T follicular helper cell (primary cell): ENCODE results near the gene LDB1.

Source experiments
- DNase-seq: peaks from one replicate; pipeline ENCODE4 v3.0.0-alpha.2; 2020; ENCODE audit warnings: low read depth

The LDB1 gene

DNA sequence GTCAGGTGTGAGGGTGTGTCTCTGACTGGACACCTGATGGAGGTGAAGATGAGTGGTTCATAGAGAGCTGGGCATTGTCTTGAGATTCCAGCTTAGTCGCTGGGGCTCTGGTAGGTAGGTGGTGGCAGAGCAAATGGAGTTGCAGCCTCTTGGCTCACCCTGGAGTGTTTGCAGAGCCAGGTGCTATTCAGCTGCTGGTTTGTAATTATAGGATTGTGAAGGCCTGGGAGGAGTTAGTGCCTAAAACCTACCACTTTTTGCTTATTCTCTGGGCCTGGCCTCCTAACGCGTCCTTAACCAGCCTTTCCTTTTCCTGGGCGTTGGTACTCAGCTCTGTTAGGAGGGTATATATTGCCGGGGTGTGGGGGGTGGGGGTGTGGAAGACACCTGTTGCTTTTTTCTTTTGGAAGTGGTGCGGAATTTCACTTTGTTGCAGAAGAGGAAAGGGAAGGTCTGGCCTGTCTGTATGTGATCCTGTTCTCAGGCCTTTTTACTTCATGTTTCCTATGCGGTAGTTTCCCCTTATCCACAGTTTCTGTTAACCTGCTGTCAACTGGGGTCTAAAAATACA lies 15.9 kb upstream of the LDB1 start:
- DNase-seq = no peak

GRCh38 chr10:102134416-102134815 lies 14.2 kb upstream of the LDB1 start:
- DNase-seq = no peak

DNA sequence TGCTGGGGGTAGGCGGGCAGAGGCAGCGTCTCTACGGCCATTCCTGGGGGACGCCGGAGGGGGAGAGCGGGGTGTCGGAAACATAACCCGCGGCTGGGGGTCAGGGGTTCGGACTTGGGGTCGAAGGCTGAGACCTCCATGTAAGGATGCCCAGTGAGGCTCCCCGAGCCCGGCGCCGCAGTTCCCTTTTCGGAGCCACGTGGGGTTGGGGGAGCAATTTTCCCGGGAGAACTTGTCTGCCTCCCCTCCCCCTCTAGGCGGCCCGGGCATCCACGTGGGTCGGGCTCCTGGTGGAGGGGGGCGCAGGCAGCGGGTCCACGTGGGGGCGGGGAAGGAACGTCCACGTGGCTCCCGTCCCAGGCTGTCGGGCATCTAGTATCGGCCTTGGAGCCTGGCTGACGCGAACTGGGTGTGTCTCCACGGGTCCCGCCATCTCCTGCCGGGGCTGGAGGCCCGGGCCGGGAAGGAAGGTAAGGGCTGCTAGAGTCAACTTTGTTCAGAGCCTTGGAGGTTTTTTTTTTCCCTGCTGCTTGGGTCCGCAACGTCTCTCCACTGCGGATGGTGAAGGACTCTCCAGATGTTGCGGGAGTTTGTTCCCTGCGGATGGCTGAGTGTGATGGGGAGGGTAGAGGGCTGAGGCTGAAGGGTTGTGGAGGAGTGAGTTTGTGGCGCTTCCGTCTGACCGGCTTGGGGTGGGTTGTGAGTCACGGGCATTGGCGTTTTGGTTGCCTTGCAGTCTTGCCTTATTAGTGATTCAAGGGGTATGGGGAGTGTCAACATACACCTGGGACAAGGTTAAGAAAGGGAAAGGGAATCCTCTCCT lies 13.4 kb upstream of the LDB1 start:
- DNase-seq = no peak

- peak; percentile 97 for DNase-seq
Observed at GRCh38 chr10:102132563-102133372, 12.6 kb upstream of the LDB1 start, which contains the start of gene PPRC1. Gene PPRC1, plus strand, starts transcription at chr10:102133040. Its CDS starts 29 bp downstream, at chr10:102133069.

DNA sequence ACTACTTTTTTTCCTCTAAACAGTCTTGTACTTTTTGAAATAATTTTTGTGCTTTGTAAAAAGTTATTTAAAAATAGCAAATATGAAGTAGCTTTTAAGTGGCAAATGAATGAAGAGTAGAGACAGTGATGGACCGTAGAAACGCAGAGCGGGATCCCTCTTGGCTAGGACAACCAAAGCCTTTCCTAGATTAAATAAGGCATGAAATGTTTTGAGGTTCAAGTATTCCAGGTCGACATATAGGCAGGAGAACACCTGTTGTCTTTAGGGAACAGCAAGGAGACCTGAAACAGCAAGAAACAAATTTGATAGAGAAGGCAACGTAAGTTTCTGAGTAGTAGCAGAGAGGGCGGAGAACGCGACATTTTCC lies 12.0 kb upstream of the LDB1 start:
- DNase-seq = no peak

DNA sequence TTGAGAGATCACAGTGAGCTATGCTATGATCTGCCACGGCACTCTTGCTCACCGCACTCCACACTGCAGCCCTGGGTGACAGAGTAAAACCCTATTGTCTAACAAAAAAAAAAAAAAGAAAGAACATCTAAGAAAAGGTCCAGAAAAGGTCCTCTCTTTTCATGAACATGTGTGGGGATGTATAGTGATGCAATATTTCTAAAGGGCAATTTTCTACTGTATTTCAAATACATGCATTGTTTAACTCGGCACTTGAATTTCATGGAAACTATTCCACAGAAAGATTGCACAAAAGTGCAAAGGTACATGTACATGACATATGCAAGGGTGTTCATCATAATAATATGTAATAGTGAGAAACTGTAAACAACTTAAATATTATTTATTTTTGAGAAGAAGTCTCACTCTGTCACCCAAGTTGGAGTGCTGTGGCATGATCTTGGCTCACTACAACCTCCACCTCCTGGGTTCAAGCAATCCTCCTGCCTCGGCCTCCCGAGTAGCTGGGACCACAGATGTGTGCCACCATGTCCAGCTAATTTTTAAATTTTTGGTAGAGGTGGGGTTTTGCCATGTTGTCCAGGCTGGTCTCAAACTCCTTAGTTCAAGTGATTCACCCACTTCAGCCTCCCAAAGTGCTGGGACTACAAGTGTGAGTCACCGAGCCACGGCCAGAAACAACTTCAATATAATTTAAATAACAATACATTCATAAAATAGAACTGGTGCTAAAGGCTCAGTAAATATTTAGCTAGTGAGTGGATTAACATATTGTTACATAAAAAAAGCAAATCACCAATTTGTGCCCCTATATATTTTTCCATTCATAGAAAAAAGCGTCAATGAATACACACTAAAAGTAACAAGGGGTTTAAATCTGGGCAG lies 11.4 kb upstream of the LDB1 start:
- no peak for DNase-seq

DNA sequence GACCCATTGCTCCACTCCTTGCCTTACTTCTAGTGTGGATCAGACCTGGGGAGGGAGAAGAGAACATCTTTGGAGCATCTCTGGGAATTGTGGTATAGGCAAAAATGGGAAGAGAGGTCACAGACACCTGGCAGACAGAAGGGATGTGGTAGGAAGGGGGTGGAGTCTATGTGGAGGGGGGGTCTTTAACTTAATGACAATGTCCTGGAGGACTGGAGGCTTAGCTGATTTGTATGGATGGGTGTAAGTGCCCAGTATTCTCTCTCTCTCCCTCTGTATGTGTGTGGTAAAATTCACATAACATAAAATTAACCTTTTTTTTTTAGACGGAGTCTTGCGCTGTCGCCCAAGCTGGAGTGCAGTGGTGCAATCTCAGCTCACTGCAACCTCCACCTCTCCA lies 3.1 kb upstream of the LDB1 start:
- DNase-seq = no peak

- no peak for DNase-seq
Observed at GRCh38 chr10:102122450-102122849, 2.3 kb upstream of the LDB1 start.

DNA sequence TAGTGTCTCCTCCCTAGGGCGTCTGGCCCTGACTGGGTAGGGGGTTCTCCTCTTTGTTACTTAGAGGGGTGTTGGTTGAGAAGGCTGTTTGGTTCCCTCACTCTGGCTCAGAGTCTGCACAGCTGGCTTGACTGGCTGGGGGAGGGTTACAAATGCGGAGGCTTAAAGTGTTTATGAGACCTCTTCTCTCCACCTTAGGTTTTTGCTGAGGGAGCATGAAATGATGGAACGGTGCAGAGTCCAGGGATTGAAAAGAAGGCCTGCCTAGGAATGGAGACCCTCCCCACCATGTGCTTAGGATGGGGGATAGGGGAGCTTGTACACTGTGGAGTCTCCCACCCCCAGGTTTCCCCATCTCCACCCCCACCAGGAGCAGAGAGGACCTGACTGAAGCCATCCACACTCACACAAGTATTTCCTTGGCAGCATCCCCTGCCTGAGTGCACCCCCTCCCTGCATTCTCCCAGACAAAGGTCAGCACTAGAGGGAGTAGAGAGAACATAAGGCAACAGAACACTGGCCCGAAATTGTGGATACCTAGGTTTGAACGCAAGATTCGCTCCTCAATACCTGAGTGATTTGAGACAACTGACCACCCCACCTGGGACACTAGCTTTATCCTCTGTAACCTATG lies 1.7 kb upstream of the LDB1 start:
- no peak for DNase-seq

DNA sequence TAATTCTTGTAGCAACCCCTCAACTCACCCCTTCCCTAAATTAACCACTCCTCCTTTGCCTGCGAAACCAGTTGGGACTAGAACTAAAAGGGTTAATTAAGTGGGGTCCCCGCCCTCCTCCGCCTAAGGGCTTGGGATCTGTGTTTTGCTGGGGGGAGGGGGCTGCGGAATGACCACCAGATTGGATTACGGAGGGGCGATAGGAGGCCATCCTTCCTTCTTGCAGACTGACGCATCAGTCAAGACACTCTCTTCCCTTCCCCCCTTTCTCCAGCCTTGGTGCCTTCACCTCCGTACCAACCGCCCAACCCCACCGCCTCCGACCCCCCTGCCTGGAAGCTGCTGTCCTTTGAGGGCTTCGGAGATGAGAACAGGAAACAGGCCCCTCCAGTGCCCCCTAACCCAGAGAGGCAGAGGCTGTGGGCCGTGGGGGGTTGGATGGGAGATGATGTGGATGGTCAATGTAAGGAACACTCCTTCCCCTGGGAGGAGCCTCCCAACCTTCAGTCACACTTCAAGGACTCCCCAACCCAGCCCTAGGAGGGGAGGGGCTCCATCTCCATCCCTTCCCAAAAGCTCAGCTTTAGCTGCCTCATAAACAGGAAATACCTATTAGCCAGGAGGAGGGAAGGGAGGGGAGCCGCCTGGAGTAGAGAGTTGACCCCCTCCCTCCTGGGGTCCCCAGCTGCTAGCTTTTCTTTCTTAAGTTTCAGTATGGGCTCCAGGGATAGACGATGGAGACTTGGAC lies 997 bp upstream of the LDB1 start:
- no peak for DNase-seq

DNA sequence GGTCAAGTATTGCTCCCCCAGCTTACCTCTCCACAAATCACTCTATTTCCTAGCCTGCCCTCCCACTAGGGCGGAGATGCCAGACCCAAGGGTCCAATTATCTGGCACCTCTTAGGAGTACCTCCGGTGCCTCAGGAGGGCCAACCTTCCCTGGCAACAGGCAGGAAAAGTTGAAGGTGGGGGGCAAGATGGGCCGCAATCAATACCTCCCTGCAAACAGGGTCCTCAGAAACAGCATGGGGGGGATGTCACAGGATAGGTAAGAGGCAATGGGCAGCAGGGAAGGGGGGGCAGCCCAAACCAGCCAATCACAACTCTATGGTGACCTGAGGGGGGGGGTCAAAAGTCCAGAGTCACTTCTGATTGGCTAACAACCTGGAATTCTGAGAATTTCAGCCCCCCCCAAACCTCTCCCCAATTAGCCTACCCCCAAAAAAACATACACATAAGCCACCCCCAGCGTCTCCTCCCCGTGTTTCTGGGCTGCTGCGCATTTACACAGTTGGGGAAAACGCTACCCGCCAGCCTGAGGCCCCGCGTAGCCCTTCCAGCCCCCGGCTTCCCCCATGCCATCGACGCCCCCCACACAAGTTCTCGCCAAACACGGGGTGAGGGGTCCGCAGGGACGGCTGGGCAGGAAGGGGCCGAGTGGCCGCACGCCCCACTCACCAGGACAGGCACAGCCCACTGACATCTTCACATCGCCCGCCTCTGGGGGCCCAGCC lies 589 bp downstream of the LDB1 start:
- DNase-seq = no peak

DNA sequence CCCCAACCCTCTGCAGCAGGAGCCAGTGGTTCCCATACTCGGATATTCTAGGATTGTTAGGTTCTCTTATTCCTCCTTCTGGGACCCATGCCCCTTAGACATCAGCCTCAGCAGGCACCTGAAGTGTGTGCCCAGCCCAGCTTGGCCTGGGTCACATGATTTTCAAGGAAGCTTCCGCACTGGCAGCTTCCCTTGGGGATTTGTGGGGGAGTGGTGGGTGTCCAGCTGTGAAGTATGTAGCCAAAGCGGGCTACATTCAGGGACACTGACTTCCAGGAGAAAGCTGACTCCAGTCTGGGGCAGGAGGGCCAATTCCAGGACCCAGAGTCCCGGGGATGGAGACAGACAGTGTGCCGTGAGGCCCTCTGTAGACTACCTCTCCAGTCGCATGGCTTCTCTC lies 1.3 kb downstream of the LDB1 start:
- no peak for DNase-seq

DNA sequence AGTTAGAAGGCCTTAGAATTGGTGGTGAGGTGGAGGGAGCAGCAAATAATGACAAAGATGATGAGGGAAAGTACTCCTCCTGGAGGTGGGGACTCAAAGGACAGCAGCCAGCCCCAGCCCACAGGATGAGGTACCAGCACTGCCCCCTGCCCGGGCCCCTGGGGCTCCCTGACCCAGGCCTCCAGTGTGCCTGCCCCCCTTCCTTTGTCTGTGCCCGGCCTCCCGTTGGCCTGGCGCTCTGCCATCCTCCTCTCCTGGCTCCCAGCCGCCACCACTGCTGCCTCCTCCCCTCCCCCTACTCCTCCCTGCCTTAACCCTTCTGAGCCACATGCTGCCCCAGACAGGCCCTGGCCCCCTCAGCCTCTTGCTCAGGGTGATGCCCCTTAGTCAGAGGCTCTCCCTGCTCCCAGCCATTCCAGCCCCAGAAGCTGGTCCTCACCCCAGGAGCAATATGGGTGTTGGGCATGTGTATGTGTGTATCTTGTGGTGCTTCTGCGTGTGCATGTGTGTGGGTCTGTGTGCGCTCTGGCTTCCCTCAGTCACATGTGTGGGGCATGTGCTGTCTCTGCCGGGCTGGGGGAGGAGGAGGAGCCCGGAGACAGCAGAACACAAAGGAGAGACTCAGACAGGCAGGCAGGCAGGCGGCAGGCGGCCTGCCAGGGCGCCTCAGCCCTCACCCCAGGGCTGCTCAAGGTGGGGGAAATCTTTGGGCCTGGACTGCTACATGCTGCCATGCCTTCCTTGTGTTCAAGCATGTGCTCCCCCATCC lies 2.6 kb downstream of the LDB1 start:
- peak; percentile 61 for DNase-seq

DNA sequence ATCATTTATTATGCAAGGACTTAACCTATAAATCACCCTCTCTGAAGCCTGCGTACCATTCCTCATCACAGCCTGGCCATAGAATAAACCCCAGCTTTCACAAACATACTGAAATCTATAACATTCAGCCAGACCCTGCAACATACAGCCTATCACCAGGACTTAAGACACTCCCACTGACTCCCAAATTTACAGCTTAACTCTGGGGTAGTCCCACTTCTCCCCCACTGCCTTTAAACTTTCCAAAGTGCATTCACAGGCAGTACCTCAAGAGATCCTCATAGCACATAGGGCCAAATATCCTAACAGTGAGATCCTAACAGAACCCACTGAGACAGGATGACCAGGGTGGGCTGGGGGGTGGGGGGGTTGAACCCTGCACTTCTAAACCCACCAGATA lies 3.5 kb downstream of the LDB1 start:
- DNase-seq = no peak

- no peak for DNase-seq
Observed at GRCh38 chr10:102115775-102116174, 4.4 kb downstream of the LDB1 start.

GRCh38 chr10:102114861-102115618 lies 5.1 kb downstream of the LDB1 start:
- peak; percentile 80 for DNase-seq

DNA sequence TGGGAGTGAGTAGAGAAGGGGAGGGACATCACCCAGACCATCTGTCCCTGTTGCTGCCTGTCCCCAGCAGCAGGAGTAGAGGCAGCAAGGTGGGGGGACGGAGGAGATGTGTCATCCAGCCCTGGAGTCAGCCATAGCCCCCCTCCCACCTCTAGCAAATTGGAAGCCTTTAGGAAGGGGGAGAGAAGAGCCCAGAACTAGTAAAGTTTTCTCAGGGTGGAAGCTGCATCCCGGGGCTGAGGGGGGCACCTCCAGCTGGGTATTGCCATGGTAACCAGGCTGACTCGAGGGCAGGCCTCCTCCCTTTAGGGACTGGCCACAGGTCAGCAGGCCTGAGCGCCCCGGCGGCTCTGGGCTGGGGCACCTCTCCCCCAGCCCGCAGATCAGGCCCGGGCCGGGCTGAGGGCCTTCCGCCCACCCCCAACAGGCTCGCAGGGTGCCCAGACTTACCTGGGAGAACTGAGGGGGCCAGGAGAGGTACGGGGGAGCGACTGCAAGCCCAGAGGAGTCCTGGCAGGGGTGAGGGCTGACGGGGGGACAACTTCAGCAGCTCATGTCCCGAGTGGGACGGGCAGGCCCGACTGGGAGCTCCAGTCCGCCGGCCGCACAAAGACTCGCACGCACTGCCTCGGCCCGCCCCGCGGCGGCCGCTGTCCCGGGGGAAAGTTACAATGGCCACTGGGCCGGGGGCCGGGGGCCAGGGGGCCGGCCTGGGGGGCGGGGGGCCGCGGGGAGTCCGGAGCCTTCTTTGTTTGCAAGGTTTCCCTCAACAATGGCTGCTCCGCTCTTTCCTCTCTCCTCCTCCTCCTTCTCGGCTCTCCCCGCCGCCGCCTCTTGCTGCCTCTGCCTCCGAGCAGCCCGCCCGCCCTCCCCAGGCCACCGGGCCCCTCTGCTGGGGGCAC lies 6.0 kb downstream of the LDB1 start:
- no peak for DNase-seq
